DOHH2 (cell line): ENCODE data around the gene ASAH2.

ENCODE experiments used
- CTCF ChIP-seq: fragments of 200-600 bp; sonication (generic); IDR thresholded peaks from one replicate; pipeline ENCODE4 v1.5.1; 2014; ENCODE audit warnings: antibody characterized with exemption, mild to moderate bottlenecking, low read depth, low read length; ENCODE audit not compliant: poor library complexity, severe bottlenecking
- EZH2phosphoT487 ChIP-seq: fragments of 200-600 bp; sonication (generic); IDR thresholded peaks from 2 replicates; pipeline ENCODE4 v1.6.1; 2017; ENCODE audit warnings: borderline replicate concordance, mild to moderate bottlenecking, antibody characterized with exemption, low read length, moderate library complexity, mixed read lengths

- TF ChIP-seq CTCF: no peak
- no peak for TF ChIP-seq EZH2phosphoT487
Observed at GRCh38 chr10:50280049-50280841, 28.9 kb upstream of the ASAH2 start.
